ENCODE data around the gene AFTPH. TPM values are rescaled to one million over a fixed set of nuclear protein-coding genes. Genes with fewer than 3 reads are reported as not detected.

AFTPH gene
- total RNA-seq, 1 donor from 2014 or later: 13.3 TPM

DNA sequence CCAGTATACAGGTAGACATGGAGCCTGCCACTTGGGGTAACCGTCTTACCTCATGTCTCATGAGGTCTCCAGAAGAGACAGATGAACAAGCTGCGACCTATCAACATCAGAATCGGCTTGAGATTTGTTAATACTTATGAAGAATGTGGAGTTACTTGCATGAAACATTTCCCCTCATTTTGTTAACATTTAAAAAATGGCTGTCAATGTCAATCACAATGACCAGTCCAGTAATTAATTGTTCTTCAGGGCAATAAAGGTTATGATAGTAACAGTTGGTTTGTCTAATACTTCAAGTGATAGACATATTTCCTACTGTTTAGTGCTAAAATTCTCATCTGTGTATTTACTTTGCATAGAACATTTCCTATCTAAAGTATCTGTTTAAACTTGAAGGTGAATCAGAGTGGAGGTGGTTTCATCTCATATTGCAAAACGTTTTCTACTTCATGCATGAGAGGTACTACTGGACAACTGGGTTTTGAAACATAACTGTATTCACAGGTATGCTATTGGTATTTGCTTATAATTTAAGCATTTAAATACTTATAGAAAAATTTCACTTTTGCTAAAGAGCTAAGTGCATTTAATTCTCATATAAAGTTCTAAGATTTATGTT is 114.5 kb downstream of the AFTPH start:
- Mint-ChIP-seq H3K27ac (ENCODE audit: unreplicated experiment) (no peak overlapping the region), H3K4me1 (ENCODE audit: low read depth, unreplicated experiment) (peaks cover 63% of the 10 kb centered on the region), H3K9me3 (ENCODE audit: unreplicated experiment) (peaks cover 2% of the 10 kb centered on the region), H3K27me3 (ENCODE audit: unreplicated experiment) (peaks cover 2% of the 10 kb centered on the region), H3K36me3 (ENCODE audit: unreplicated experiment) (no peaks in the 10 kb centered on the region), H3K4me3 (ENCODE audit: unreplicated experiment) (no peak overlapping the region)
- no peak for DNase-seq
- TF ChIP-seq, protein P1, sequence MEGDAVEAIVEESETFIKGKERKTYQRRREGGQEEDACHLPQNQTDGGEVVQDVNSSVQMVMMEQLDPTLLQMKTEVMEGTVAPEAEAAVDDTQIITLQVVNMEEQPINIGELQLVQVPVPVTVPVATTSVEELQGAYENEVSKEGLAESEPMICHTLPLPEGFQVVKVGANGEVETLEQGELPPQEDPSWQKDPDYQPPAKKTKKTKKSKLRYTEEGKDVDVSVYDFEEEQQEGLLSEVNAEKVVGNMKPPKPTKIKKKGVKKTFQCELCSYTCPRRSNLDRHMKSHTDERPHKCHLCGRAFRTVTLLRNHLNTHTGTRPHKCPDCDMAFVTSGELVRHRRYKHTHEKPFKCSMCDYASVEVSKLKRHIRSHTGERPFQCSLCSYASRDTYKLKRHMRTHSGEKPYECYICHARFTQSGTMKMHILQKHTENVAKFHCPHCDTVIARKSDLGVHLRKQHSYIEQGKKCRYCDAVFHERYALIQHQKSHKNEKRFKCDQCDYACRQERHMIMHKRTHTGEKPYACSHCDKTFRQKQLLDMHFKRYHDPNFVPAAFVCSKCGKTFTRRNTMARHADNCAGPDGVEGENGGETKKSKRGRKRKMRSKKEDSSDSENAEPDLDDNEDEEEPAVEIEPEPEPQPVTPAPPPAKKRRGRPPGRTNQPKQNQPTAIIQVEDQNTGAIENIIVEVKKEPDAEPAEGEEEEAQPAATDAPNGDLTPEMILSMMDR (IDR thresholded peaks at IDR 0.05; ENCODE audit: partially characterized antibody, unreplicated experiment): no peak

DNA sequence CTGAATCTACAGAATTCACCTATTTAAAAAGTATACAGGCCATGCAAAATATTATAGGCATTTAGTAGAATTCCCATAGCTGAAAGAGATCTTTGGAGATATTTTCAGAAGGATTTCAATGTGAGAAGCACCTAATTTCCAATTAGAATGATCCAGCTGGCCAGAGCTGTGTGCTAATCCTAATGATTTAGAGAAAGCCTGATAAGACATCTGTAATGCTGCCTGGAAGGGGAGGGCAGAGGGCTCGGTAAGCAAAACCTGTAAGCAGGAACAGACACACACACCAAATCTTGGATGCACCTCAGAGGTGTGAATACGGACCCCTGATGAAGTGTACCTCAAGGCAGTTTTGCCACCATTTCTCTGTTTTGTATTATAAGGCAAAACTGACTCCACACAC is 115.6 kb downstream of the AFTPH start:
- TF ChIP-seq, protein P1 (IDR thresholded peaks at IDR 0.05; ENCODE audit: partially characterized antibody, unreplicated experiment): no peak
- Mint-ChIP-seq H3K4me1 (ENCODE audit: low read depth, unreplicated experiment) (peaks cover 65% of the 10 kb centered on the region), H3K9me3 (ENCODE audit: unreplicated experiment) (peaks cover 5% of the 10 kb centered on the region), H3K27me3 (ENCODE audit: unreplicated experiment) (peaks cover 2% of the 10 kb centered on the region), H3K36me3 (ENCODE audit: unreplicated experiment) (no peaks in the 10 kb centered on the region), H3K27ac (ENCODE audit: unreplicated experiment) (peak overlapping the region; percentile 83), H3K4me3 (ENCODE audit: unreplicated experiment) (no peak overlapping the region)
- DNase-seq: no peak

DNA sequence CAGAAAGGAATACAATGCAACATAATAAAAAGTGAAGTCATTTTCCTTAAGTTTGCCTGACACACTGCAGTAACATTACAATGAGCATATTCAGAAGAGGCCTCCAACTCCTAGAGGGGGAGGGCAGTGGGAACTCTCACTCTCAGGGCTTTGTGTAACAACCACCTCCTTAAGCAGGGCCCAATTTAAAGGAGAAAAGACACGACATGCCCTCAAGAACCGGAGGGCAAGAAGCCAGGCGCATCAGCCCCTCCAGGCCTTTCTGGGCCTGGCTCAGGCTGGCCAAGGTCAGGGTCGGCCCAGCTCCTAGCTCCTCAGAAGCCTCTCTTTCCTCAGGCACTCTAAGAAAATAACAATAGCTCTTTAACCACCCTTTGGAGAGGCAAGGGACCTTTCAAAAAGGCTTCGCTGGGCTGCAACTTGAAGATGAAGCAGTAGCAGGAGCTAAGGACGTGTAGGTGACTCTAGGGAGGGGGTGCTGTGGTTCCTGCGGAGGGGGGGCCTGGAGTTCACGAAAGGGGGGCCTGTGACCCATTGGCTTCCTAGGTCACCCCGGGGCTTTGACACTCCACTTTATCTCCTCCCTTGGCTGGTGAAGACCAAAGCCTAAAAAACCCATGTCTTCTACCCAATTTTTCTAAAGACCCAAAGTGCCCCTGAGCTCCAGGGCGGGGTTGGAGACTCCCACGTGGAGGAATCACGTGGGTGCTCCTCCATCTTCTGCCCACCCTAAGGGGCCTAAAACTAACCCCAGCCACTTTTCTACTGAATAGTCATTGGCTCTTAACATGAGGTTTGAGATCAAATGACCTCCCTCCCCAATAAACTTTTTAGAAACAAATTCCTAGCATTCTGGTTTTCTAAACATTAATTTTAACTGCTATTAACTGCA is 116.3 kb downstream of the AFTPH start:
- peak overlapping the region; percentile 59 for H3K27ac Mint-ChIP-seq (ENCODE audit: unreplicated experiment)
- no peaks in the 10 kb centered on the region for H3K36me3 Mint-ChIP-seq (ENCODE audit: unreplicated experiment)
- H3K4me3 Mint-ChIP-seq (ENCODE audit: unreplicated experiment): no peak overlapping the region
- TF ChIP-seq, protein P1 (IDR thresholded peaks at IDR 0.05; ENCODE audit: partially characterized antibody, unreplicated experiment): no peak
- peaks cover 5% of the 10 kb centered on the region for H3K9me3 Mint-ChIP-seq (ENCODE audit: unreplicated experiment)
- peaks cover 2% of the 10 kb centered on the region for H3K27me3 Mint-ChIP-seq (ENCODE audit: unreplicated experiment)
- H3K4me1 Mint-ChIP-seq (ENCODE audit: low read depth, unreplicated experiment): peaks cover 61% of the 10 kb centered on the region
- DNase-seq: no peak

DNA sequence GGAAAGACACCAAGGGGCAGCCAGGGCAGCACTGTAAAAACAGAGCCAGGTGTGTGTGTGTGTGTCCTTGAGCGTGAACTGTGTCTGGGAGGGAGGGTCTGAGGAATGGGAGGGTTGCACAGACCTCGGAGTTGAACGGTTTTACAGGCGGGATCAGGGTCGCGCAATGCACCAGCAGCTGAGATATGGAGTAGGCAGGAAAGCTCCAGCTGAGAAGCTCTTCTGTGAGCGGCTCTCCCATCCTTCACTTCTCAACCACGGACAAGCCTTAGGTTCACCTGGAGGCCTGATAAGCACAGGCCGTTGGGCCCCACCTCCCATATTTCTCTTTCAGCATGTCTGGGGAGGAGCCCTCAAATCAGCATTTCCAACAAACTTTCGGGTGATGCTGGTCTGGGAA is 117.5 kb downstream of the AFTPH start:
- TF ChIP-seq, protein P1 (IDR thresholded peaks at IDR 0.05; ENCODE audit: partially characterized antibody, unreplicated experiment): no peak
- Mint-ChIP-seq H3K4me1 (ENCODE audit: low read depth, unreplicated experiment) (peaks cover 58% of the 10 kb centered on the region), H3K27ac (ENCODE audit: unreplicated experiment) (peak overlapping the region; percentile 74), H3K27me3 (ENCODE audit: unreplicated experiment) (peaks cover 2% of the 10 kb centered on the region), H3K36me3 (ENCODE audit: unreplicated experiment) (no peaks in the 10 kb centered on the region), H3K4me3 (ENCODE audit: unreplicated experiment) (no peak overlapping the region), H3K9me3 (ENCODE audit: unreplicated experiment) (peaks cover 5% of the 10 kb centered on the region)
- no peak for DNase-seq

Small RNA genes lying within 50 kb of the gene (microRNA-seq; reads per million reads assigned to microRNA genes)
- gene MIR4434 (ENCODE audit: unreplicated experiment): not detected

Other genes starting within 250 kb of the AFTPH start
- gene LGALSL, start 70.2 kb upstream of the AFTPH start, total RNA-seq (ENCODE audit: unreplicated experiment): 2.8 TPM
- 15.7 TPM for gene SERTAD2, start 129.6 kb downstream of the AFTPH start, total RNA-seq (ENCODE audit: unreplicated experiment)

All from glutamatergic neuron (in vitro differentiated cells).